ENCODE measurements around the gene LOC101059915.
"Not testable (repeated sequence)": the region's sequence is repeated elsewhere in the genome, so short reads cannot be mapped to it uniquely, and the experiment has no call there.

LOC101059915 gene

GRCh38 chrX:71644406-71644805, 22.9 kb upstream of the LOC101059915 start:
- not testable (repeated sequence) for DNase-seq

DNA sequence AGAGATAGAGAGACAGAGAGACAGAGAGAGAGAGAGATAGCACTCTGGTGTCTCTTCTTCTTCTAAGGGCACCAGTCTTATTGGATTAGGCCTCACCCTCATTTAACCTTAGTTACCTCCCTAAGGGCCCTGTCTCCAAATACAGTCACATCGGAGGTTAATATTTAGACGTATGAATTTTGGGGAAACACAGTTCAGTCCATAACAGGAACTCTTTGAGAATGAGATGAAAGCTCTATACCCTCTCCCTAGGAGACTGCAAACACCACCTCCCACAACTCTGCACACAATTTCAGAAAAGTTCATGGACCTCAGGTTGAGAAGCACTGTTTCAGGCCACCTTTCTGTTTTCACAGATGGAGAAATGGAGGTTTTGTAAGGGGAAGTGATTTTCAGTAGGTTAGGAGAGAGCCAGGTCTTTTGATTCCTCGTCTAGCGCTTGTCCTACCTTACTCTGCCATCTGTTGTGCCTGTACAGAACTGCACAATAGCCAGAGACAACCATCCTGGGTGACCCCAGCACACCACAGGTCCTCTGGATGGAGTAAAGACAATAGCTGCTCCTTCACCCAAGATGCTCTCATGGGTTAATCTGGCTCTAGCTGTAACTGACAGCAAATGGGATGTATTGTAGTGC, 16.9 kb upstream of the LOC101059915 start:
- no peak for DNase-seq

DNA sequence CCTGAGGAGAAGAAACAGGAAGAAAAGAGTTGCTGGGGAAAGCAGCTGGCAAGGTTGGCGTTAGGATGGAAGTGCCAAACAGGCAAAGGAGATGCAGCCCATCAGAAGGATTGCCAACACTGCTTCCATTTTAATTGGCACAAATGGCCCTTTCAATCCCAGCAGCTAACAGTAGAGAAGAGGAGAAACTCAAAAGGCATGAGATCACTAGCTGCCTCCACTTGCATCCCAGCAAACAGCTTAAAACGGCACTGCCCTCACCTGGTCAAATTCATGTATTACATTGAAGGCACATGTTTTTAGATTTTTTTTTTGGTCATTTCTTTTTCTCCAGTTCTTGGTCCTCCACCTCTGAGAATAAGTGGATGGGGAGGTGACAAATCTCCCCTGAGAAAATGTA, 14.9 kb upstream of the LOC101059915 start:
- no peak for DNase-seq

- DNase-seq = no peak
Measured at GRCh38 chrX:71653344-71653743, 14.0 kb upstream of the LOC101059915 start.

GRCh38 chrX:71657267-71657666, 10.1 kb upstream of the LOC101059915 start:
- no peak for DNase-seq

- no peak for DNase-seq
Measured at GRCh38 chrX:71659342-71659741, 8.0 kb upstream of the LOC101059915 start.

- DNase-seq = no peak
Measured at GRCh38 chrX:71659959-71660358, 7.4 kb upstream of the LOC101059915 start.

DNA sequence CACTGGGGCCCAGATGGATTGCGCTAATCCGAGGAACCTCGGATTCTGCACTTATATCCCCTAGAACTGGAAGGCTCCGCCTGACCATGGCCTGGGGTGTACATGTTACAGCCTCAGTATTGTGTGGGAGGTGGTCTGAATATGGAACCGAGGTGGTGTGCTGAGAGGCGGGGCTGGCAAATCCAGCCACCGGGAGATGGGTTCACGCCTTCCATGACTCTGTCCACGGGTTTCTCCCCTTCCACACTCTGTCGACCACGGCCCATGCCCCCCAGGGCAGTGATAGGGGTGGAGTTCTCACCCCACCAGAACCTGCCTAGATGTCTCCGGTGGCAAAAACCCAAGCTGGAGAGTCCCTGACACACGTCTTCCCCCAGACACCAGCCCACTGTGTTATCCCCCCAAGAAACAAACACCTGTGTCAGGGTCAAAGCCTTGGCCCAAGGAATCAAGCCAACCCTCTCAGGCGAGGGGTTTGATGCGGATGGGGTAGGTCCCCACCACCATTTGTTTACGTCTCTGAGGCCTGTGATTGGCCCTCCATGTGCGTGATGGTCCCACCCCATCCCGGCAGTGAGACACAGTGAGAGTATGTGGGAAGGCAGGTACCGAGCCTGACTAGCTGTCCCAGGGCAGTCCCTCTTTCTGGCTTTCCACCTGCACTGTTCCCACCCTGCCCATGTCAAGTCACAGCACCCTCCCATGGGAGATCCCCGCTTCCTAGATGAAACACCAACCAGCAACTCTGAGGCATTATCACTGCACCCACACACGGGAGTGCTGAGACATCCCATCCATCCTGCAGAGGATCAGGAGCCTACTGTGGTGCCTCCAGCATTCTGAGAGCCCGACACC, 6.6 kb upstream of the LOC101059915 start:
- no peak for DNase-seq

DNA sequence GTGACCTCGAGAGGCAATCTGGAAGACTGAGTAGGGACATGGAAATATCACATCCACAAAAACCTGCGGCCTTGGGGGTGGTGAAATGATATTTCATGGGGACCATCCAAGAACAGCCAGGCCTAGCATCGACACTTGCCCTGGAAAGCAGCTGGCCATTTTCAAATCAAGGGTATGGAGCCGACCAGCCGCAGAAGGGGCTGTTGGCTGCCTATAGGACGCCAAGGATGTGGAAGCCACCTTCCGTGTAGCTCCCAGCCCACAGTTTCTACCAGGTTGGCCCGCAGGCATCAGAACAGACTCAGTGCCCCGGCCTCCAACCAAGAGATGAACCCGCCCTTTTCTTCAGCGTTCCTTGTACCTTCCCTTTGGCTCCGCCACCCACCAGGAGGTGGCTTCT, 5.4 kb upstream of the LOC101059915 start:
- DNase-seq = no peak

DNA sequence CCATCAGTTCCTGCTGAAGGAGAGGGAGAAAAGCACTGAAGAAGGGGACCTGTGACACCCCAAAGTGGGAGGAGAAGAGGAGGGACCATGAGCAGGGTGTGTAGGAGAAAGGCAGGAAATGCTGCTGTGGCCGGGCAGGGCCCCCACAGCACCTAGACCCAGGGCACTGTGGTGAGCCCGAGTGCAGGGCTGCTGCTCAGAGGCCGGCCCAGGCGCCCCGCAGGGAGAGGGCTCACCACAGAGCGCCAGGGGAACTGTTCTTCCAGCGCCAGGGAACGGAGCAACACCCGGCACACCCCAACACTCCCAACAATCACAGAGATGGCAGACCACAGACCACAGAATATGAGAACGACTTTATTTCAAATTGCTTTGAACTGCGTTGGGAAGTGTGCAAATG, 4.7 kb upstream of the LOC101059915 start:
- not testable (repeated sequence) for DNase-seq

- not testable (repeated sequence) for DNase-seq
Measured at GRCh38 chrX:71663238-71663637, 4.1 kb upstream of the LOC101059915 start.

- not testable (repeated sequence) for DNase-seq
Measured at GRCh38 chrX:71664202-71664601, 3.1 kb upstream of the LOC101059915 start.

GRCh38 chrX:71664889-71665491, 2.4 kb upstream of the LOC101059915 start:
- no peak for DNase-seq

DNA sequence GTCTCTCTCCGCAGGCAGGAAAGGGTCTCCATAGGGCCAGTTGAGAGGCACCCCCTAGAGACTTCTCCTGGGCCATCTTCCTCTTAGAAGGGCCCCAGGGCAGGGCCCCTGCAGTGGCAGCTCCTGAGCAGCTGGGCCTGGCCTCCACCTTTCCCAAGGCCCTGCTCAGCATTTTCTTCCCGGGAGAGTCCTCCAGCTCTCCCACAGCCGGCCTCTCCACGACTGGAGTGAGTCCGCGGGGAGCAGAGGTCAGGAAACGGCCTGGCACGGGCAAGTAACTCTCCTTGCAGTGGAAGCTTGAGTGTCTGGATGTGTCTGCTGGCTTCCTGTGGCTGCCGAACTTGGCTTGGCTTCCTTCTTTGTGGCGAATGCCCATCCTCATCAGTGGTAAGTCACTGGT, 1.6 kb upstream of the LOC101059915 start:
- DNase-seq = no peak

GRCh38 chrX:71666240-71667223, 814 bp upstream of the LOC101059915 start:
- no peak for DNase-seq

DNA sequence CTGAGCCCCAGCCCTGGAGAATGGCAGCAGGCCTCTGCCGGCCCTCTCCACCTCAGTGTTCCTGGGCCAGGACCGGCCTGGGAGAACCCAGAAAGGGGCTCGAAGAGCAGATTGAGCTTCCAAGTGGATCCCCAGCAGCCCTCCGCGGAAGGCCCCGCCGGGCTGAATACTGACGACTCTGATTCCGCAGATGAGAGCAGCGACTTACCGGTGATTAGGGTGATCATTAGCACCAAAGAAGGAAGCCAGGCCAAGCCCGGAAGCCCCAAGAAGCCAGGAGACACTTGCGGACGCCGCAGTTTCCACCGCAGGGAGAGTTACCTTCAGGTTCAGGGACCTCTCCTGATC, 876 bp downstream of the LOC101059915 start:
- DNase-seq = no peak

- no peak for DNase-seq
Measured at GRCh38 chrX:71669492-71669891, 2.1 kb downstream of the LOC101059915 start.

- not testable (repeated sequence) for DNase-seq
Measured at GRCh38 chrX:71669947-71670346, 2.6 kb downstream of the LOC101059915 start.

GRCh38 chrX:71671043-71671780, 3.9 kb downstream of the LOC101059915 start:
- DNase-seq = no peak

DNA sequence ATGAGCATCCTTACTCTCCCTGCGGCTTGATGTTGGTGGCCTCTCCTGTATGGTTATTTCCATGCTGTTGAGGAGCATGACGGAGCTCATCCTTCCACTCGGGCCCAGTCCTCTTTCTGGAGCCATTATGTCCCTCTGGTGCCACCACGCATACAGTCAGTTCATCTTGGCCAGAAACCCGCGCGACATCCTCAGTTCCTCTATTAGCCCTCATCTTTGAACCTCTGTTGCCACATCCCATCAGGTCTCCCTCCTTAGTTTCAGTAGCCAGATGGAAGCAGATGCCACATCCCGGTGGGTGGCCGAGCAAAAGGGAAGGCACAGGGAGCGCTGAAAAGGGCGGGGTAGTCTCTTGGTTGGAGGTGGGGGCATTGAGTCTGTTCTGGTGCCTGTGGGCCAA, 4.6 kb downstream of the LOC101059915 start:
- DNase-seq = no peak

DNA sequence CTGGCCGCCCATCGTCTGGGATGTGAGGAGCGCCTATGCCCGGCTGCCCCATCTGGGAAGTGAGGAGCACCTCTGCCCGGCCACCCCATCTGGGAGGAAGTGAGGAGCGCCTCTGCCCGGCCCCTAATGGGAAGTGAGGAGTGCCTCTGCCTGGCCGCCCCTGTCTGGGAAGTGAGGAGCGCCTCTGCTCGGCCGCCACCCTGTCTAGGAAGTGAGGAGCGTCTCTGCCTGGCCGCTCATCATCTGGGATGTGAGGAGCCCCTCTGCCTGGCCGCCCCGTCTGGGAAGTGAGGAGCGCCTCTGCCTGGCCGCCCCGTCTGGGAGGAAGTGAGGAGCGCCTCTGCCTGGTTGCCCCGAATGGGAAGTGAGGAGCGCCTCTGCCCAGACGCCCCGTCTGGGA, 8.3 kb downstream of the LOC101059915 start:
- DNase-seq = not testable (repeated sequence)
